ENCODE data around the gene ECE1.

ECE1 gene

GRCh38 chr1:21307210-21307609 is 16.9 kb upstream of the ECE1 start:
- no peaks in the 10 kb centered on the region for H3K36me3 ChIP-seq (ENCODE audit: insufficient read depth, insufficient read length, low read length)
- H3K9ac ChIP-seq (ENCODE audit: insufficient read length, low read depth) = no peak overlapping the region
- TF ChIP-seq SUZ12 (IDR thresholded peaks at IDR 0.05; ENCODE audit: extremely low read depth, insufficient read depth, insufficient read length) (no peak), YY1 (IDR thresholded peaks at IDR 0.05; ENCODE audit: insufficient read depth, insufficient read length) (no peak), ZNF274 (IDR thresholded peaks at IDR 0.05; ENCODE audit: low read depth, low read length) (no peak)
- DNase-seq (ENCODE audit: low read depth, low spot score) = no peak
- H3K4me1 ChIP-seq (ENCODE audit: insufficient read depth, insufficient read length) = peaks cover 22% of the 10 kb centered on the region
- no peak overlapping the region for H3K4me3 ChIP-seq (ENCODE audit: insufficient read length, low read depth)
- H3K27me3 ChIP-seq (ENCODE audit: insufficient read depth, insufficient read length) = no peaks in the 10 kb centered on the region
- no peaks in the 10 kb centered on the region; the same call in 1 of the 2 replicates for H3K9me3 ChIP-seq (ENCODE audit: insufficient read depth, low read length)

DNA sequence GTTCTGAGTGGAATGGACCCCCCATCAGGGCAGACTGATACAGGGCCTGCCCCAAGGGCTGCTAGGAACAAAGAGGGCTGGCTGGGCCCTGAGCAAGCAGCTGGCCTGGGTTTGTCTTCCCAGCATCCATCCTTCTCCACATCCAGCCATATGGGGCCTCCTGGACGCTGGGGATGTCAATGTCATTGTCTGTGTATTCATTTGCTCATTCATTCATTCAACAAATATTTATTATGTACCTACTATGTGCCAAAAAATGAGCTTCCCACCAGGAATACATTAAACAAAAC is 15.6 kb upstream of the ECE1 start:
- TF ChIP-seq SUZ12 (IDR thresholded peaks at IDR 0.05; ENCODE audit: extremely low read depth, insufficient read depth, insufficient read length) (no peak), ZNF274 (IDR thresholded peaks at IDR 0.05; ENCODE audit: low read depth, low read length) (no peak), YY1 (IDR thresholded peaks at IDR 0.05; ENCODE audit: insufficient read depth, insufficient read length) (no peak)
- no peaks in the 10 kb centered on the region for H3K36me3 ChIP-seq (ENCODE audit: insufficient read depth, insufficient read length, low read length)
- peaks cover 19% of the 10 kb centered on the region for H3K4me1 ChIP-seq (ENCODE audit: insufficient read depth, insufficient read length)
- no peaks in the 10 kb centered on the region; the same call in 1 of the 2 replicates for H3K9me3 ChIP-seq (ENCODE audit: insufficient read depth, low read length)
- H3K9ac ChIP-seq (ENCODE audit: insufficient read length, low read depth) = no peak overlapping the region
- H3K4me3 ChIP-seq (ENCODE audit: insufficient read length, low read depth) = no peak overlapping the region
- H3K27me3 ChIP-seq (ENCODE audit: insufficient read depth, insufficient read length) = no peaks in the 10 kb centered on the region
- DNase-seq (ENCODE audit: low read depth, low spot score) = no peak

- no peak for DNase-seq (ENCODE audit: low read depth, low spot score)
- TF ChIP-seq SUZ12 (IDR thresholded peaks at IDR 0.05; ENCODE audit: extremely low read depth, insufficient read depth, insufficient read length) (no peak), YY1 (IDR thresholded peaks at IDR 0.05; ENCODE audit: insufficient read depth, insufficient read length) (no peak), ZNF274 (IDR thresholded peaks at IDR 0.05; ENCODE audit: low read depth, low read length) (no peak)
- H3K4me1 ChIP-seq (ENCODE audit: insufficient read depth, insufficient read length) = peaks cover 15% of the 10 kb centered on the region
Measured at GRCh38 chr1:21305155-21305899, 15.1 kb upstream of the ECE1 start.

GRCh38 chr1:21304488-21304887 is 14.2 kb upstream of the ECE1 start:
- no peaks in the 10 kb centered on the region for H3K27me3 ChIP-seq (ENCODE audit: insufficient read depth, insufficient read length)
- no peaks in the 10 kb centered on the region for H3K36me3 ChIP-seq (ENCODE audit: insufficient read depth, insufficient read length, low read length)
- TF ChIP-seq SUZ12 (IDR thresholded peaks at IDR 0.05; ENCODE audit: extremely low read depth, insufficient read depth, insufficient read length) = no peak
- no peak for TF ChIP-seq YY1 (IDR thresholded peaks at IDR 0.05; ENCODE audit: insufficient read depth, insufficient read length)
- TF ChIP-seq ZNF274 (IDR thresholded peaks at IDR 0.05; ENCODE audit: low read depth, low read length) = no peak
- H3K9me3 ChIP-seq (ENCODE audit: insufficient read depth, low read length) = no peaks in the 10 kb centered on the region
- peaks cover 17% of the 10 kb centered on the region for H3K4me1 ChIP-seq (ENCODE audit: insufficient read depth, insufficient read length)
- DNase-seq (ENCODE audit: low read depth, low spot score) = no peak
- H3K4me3 ChIP-seq (ENCODE audit: insufficient read length, low read depth) = no peak overlapping the region
- H3K9ac ChIP-seq (ENCODE audit: insufficient read length, low read depth) = no peak overlapping the region

More at GRCh38 chr1:21305155-21305899, 15.1 kb upstream of the ECE1 start:
- no peak overlapping the region for H3K4me3 ChIP-seq (ENCODE audit: insufficient read length, low read depth)
- H3K36me3 ChIP-seq (ENCODE audit: insufficient read depth, insufficient read length, low read length) = no peaks in the 10 kb centered on the region
- no peaks in the 10 kb centered on the region for H3K27me3 ChIP-seq (ENCODE audit: insufficient read depth, insufficient read length)
- no peak overlapping the region for H3K9ac ChIP-seq (ENCODE audit: insufficient read length, low read depth)
- no peaks in the 10 kb centered on the region; the same call in 1 of the 2 replicates for H3K9me3 ChIP-seq (ENCODE audit: insufficient read depth, low read length)

- no peak for DNase-seq (ENCODE audit: low read depth, low spot score)
- Histone ChIP-seq H3K4me1 (ENCODE audit: insufficient read depth, insufficient read length) (peaks cover 13% of the 10 kb centered on the region), H3K9ac (ENCODE audit: insufficient read length, low read depth) (no peak overlapping the region), H3K4me3 (ENCODE audit: insufficient read length, low read depth) (no peak overlapping the region), H3K9me3 (ENCODE audit: insufficient read depth, low read length) (no peaks in the 10 kb centered on the region), H3K36me3 (ENCODE audit: insufficient read depth, insufficient read length, low read length) (no peaks in the 10 kb centered on the region), H3K27me3 (ENCODE audit: insufficient read depth, insufficient read length) (no peaks in the 10 kb centered on the region)
- TF ChIP-seq ZNF274 (IDR thresholded peaks at IDR 0.05; ENCODE audit: low read depth, low read length) (no peak), SUZ12 (IDR thresholded peaks at IDR 0.05; ENCODE audit: extremely low read depth, insufficient read depth, insufficient read length) (no peak), YY1 (IDR thresholded peaks at IDR 0.05; ENCODE audit: insufficient read depth, insufficient read length) (no peak)
Measured at GRCh38 chr1:21302747-21303715, 12.8 kb upstream of the ECE1 start.

- Histone ChIP-seq H3K9me3 (ENCODE audit: insufficient read depth, low read length) (no peaks in the 10 kb centered on the region), H3K27me3 (ENCODE audit: insufficient read depth, insufficient read length) (no peaks in the 10 kb centered on the region), H3K36me3 (ENCODE audit: insufficient read depth, insufficient read length, low read length) (no peaks in the 10 kb centered on the region), H3K4me3 (ENCODE audit: insufficient read length, low read depth) (no peak overlapping the region), H3K4me1 (ENCODE audit: insufficient read depth, insufficient read length) (peaks cover 12% of the 10 kb centered on the region), H3K9ac (ENCODE audit: insufficient read length, low read depth) (no peak overlapping the region)
- TF ChIP-seq SUZ12 (IDR thresholded peaks at IDR 0.05; ENCODE audit: extremely low read depth, insufficient read depth, insufficient read length) (no peak), ZNF274 (IDR thresholded peaks at IDR 0.05; ENCODE audit: low read depth, low read length) (no peak), YY1 (IDR thresholded peaks at IDR 0.05; ENCODE audit: insufficient read depth, insufficient read length) (no peak)
- no peak for DNase-seq (ENCODE audit: low read depth, low spot score)
Measured at GRCh38 chr1:21301794-21302440, 11.7 kb upstream of the ECE1 start.

Measured in NT2/D1 (cell line).